T-helper 17 cell (primary cell): ENCODE data around the gene C5. TPM values are rescaled to one million over a fixed set of nuclear protein-coding genes. Genes with fewer than 3 reads are reported as not detected.
"Not testable (repeated sequence)": the region's sequence is repeated elsewhere in the genome, so short reads cannot be mapped to it uniquely, and the experiment has no call there.

ENCODE experiments used
- ATAC-seq: fragments of 150-1000 bp; cut with Tn5 transposase; 2 replicates; pipeline ENCODE4 v1.10.0; 2021; ENCODE audit warnings: mild to moderate bottlenecking, moderate library complexity
- DNase-seq, 3 donors: peaks; one replicate each; pipeline versions ENCODE4 v3.0.0 to v3.0.0-alpha.2; 2020 to 2021
- H3K9me3 ChIP-seq: one replicate; pipeline ENCODE4 v1.7.0; 2013; ENCODE audit warnings: low read length, mild to moderate bottlenecking; ENCODE audit not compliant: control insufficient read depth, poor library complexity, severe bottlenecking
- H3K27ac Mint-ChIP-seq: one replicate; pipeline ENCODE4 v1.8.0; 2022; ENCODE audit warnings: mild to moderate bottlenecking, moderate library complexity, mixed read lengths
- H3K27me3 Mint-ChIP-seq: one replicate; pipeline ENCODE4 v1.8.0; 2022; ENCODE audit warnings: mixed read lengths
- H3K36me3 Mint-ChIP-seq: one replicate; pipeline ENCODE4 v1.8.0; 2022; ENCODE audit warnings: low read depth, mixed read lengths
- H3K4me1 Mint-ChIP-seq: one replicate; pipeline ENCODE4 v1.8.0; 2022; ENCODE audit warnings: mild to moderate bottlenecking, mixed read lengths
- H3K4me3 Mint-ChIP-seq: one replicate; pipeline ENCODE4 v1.8.0; 2022; ENCODE audit warnings: mild to moderate bottlenecking, moderate library complexity, mixed read lengths
- total RNA-seq, 4 donors: library from RNA in 2 of 4; stranded (reverse) in 2 of 4; gene quantifications; one replicate each; pipeline ENCODE4 v1.2.3 and lab custom pipeline; 2022 to 2026

C5 gene
- total RNA-seq (1 to 10 TPM; 1.3 to 1.9 TPM), total RNA-seq (lab: John Stamatoyannopoulos, UW) (1.5 to 7.2 reads per million in 2 donors)

DNA sequence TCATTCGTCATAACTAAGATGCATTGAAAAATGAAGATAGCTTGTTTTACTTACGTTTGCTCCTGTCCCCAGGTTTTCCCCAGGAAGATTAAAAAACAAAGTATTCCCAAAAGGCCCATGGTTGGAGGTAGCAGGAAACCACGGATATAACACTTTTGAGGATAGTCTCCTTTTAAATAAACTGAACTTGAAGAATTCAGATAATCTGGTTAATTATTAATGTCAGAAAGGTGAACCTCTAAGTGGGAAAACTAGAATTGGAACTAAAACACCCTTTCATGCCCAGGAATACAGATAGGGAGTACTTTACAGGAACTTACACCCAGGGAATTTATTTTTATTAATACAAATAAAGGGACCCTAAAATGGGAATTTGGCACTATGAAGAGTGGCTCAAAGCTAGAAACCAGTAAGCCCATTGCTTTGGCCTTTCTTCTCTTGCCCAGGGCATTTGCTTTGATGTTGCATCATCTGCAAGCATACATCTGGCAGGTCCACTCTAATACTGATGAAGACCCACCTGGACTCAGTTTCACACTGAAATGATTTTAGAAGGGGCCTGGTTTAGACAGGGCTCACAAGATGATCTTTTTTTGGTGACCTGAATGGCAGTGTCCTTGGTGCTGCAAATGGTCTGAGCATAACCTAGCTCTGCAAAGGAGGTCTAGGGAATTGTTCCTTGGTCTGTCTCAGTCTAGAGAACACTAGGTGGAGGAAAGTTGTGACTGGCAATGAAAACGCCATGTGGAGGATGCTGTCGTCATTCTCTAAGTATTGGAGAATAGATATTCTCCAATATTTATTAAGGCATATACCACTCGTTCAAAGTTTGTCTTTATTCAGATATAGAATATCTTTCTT is at the start of gene C5:
C5 (minus strand) TSS at position 148 of the 861 bp plus-strand sequence; CDS start at position 119, 29 bp downstream.
- Mint-ChIP-seq H3K36me3 (no peaks in the 10 kb centered on the region), H3K4me3 (no peak within 1 kb of the TSS), H3K27me3 (no peaks in the 10 kb centered on the region), H3K4me1 (no peaks in the 10 kb centered on the region), H3K27ac (no peak within 1 kb of the TSS)
- H3K9me3 ChIP-seq = no peaks in the 10 kb centered on the region
- DNase-seq (no peak), ATAC-seq (no peak)

- no peaks in the 10 kb centered on the region for H3K9me3 ChIP-seq
- H3K27me3 Mint-ChIP-seq = no peaks in the 10 kb centered on the region
- peaks cover 4% of the 10 kb centered on the region for H3K4me1 Mint-ChIP-seq
- peaks cover 22% of the 10 kb centered on the region for H3K36me3 Mint-ChIP-seq
- DNase-seq (no peak), ATAC-seq (peak; percentile 49)
- no peak overlapping the region for H3K27ac Mint-ChIP-seq
- H3K4me3 Mint-ChIP-seq = no peak overlapping the region
Measured at GRCh38 chr9:121098567-121099198, 48.6 kb upstream of the C5 start.

DNA sequence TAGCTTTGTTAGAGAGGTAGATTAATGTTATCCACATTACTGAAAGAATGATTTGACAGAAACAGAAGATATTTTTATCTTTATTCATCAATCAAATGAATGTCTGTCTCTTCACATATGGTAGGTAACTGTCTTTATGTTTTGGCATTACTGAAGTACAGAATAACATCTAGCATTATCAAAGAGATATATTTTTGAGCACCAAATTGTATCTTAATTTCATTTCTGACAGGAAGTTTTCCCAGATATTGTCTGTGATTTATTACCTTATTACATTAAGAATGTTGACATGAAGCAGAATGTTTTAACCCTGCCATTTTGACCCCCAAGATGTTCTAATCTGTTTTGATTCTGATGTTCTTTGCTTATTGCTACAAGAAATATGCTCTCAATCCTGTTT is 45.0 kb upstream of the C5 start:
- H3K27ac Mint-ChIP-seq = no peak overlapping the region
- no peak for DNase-seq
- peaks cover 23% of the 10 kb centered on the region for H3K36me3 Mint-ChIP-seq
- no peak overlapping the region for H3K4me3 Mint-ChIP-seq
- H3K27me3 Mint-ChIP-seq = no peaks in the 10 kb centered on the region
- ATAC-seq = no peak
- peaks cover 6% of the 10 kb centered on the region for H3K4me1 Mint-ChIP-seq
- no peaks in the 10 kb centered on the region for H3K9me3 ChIP-seq

DNA sequence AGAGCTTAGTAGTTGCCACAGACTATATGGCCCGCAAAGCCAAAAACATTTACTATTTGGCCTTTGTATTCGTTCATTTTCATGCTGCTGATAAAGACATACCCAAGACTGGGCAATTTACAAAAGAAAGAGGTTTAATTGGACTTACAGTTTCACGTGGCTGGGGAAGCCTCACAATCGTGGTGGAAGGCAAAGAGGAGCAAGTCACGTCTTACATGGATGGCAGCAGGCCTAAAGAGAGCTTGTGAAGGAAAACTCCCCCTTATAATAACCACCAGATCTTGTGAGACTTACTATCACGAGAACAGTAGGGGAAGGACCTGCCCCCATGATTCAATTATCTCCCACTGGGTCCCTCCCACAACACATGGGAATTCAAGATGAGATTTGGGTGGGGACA is 40.7 kb upstream of the C5 start:
- H3K4me1 Mint-ChIP-seq = peaks cover 26% of the 10 kb centered on the region

DNA sequence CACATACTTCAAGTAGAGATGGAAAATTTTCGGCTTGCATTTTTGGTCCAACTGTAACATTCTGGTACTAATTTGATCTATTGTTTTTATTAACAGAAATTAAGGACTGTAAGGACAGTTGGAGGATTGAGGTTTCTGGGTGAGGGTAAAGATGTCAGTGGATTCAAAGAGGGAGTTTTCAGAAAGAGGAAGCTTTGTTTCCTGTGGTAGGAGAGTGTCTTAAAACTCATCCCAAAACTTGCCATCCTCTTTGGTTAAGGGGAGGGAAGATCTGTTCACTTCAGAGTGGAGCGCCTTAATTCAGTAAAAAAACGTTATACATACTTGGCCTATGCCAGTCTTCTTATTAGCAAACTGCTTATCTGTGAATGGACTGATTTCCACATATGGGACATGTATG is 38.5 kb upstream of the C5 start:
- Mint-ChIP-seq H3K27me3 (no peaks in the 10 kb centered on the region), H3K4me1 (peaks cover 30% of the 10 kb centered on the region), H3K36me3 (peaks cover 22% of the 10 kb centered on the region), H3K4me3 (no peak overlapping the region), H3K27ac (peak overlapping the region; percentile 79)
- DNase-seq (no peak), ATAC-seq (no peak)
- H3K9me3 ChIP-seq = no peaks in the 10 kb centered on the region

More for the DNA sequence above, 40.7 kb upstream of the C5 start:
- not testable (repeated sequence) for H3K27ac Mint-ChIP-seq, H3K4me3 Mint-ChIP-seq, ATAC-seq, DNase-seq, H3K9me3 ChIP-seq, H3K27me3 Mint-ChIP-seq
- H3K36me3 Mint-ChIP-seq = peaks cover 26% of the 10 kb centered on the region

- H3K9me3 ChIP-seq = no peaks in the 10 kb centered on the region
- peaks cover 29% of the 10 kb centered on the region for H3K4me1 Mint-ChIP-seq
- ATAC-seq = no peak
- no peaks in the 10 kb centered on the region for H3K27me3 Mint-ChIP-seq
- H3K4me3 Mint-ChIP-seq = no peak overlapping the region
- peaks cover 19% of the 10 kb centered on the region for H3K36me3 Mint-ChIP-seq
- H3K27ac Mint-ChIP-seq = peak overlapping the region; percentile 41
- DNase-seq = no peak
Measured at GRCh38 chr9:121085661-121086060, 35.6 kb upstream of the C5 start.

GRCh38 chr9:121082075-121082474 is 32.0 kb upstream of the C5 start:
- Mint-ChIP-seq H3K27ac (peak overlapping the region; percentile 65), H3K4me1 (peaks cover 22% of the 10 kb centered on the region), H3K4me3 (no peak overlapping the region), H3K36me3 (peaks cover 12% of the 10 kb centered on the region), H3K27me3 (no peaks in the 10 kb centered on the region)
- no peak for DNase-seq
- ATAC-seq = no peak
- H3K9me3 ChIP-seq = no peaks in the 10 kb centered on the region

DNA sequence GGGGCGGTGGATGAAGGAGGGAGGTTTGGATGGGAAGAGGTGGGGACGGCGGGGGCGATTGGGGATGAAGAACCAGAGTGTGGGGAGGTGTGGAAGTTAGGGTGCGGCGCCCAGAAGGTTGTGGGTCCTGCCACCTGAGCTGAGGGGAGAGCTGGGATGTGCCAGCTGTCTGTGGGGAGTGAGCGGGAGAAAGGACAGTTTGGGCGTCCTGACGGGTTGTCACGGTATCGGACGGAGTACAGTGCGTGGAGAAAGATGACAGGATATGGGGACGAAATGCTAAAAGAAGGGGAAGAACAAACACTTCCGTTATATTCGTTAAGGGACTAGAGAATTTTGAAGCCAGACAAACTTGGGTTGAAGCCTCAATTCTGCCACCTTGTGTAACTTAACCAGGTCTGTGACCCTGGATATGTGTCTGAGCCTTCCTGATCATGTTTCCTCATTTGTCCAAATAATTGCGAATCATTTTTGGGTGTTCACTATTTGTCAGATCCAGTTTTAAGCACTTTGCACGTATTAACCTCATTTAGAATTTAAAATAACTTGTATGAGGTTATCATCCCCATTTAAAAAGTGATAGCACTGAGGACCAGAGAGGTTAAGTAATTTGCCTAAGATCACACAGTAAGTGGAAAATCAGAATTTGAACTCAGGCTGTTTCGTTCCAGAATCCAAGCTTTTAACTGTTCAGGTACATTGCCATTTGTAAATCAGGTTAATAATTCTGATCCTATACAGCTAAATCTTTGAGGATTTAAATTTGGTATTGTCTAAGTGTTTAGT is 25.4 kb upstream of the C5 start:
- ATAC-seq = peak; percentile 45
- DNase-seq = peak in 1 of 3 donors; percentile 13
- Mint-ChIP-seq H3K4me3 (peak overlapping the region; percentile 100), H3K27ac (peak overlapping the region; percentile 99), H3K36me3 (peaks cover 10% of the 10 kb centered on the region), H3K27me3 (no peaks in the 10 kb centered on the region), H3K4me1 (peaks cover 41% of the 10 kb centered on the region)
- H3K9me3 ChIP-seq = no peaks in the 10 kb centered on the region

GRCh38 chr9:121074370-121075250 is 24.5 kb upstream of the C5 start, which contains the start of gene CNTRL:
TSS of gene CNTRL (plus strand) at chr9:121074955. CDS start at chr9:121088327, 13,372 bp downstream.
- Mint-ChIP-seq H3K36me3 (peaks cover 10% of the 10 kb centered on the region), H3K27ac (peak within 1 kb of the TSS; percentile 99), H3K4me3 (peak within 1 kb of the TSS; percentile 100), H3K27me3 (no peaks in the 10 kb centered on the region), H3K4me1 (peaks cover 41% of the 10 kb centered on the region)
- peak; percentile 67 to 84 (median 82) for DNase-seq
- H3K9me3 ChIP-seq = no peaks in the 10 kb centered on the region
- ATAC-seq = peak; percentile 83

DNA sequence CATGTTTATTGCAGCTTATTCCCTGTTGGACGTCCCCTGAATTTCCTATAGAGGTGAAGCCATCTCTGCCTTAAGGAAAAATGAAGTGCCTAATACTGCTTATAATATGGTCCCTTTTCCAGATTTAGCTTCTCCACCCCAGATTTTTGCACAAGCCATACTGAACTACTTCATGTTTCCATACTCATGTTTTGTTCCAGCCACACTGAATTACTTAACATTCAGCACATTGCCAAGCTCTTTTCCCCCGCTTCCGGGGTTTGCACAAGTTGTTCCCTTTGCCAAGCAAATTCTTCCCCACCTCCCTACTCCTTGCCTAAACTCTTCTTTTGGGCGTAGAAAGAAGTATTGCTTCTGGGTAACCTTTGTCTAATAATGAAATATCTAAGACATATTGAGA is 23.0 kb upstream of the C5 start:
- H3K9me3 ChIP-seq = no peaks in the 10 kb centered on the region
- no peaks in the 10 kb centered on the region for H3K27me3 Mint-ChIP-seq
- no peak for DNase-seq
- H3K27ac Mint-ChIP-seq = peak overlapping the region; percentile 99
- H3K4me1 Mint-ChIP-seq = peaks cover 41% of the 10 kb centered on the region
- ATAC-seq = no peak
- H3K36me3 Mint-ChIP-seq = peaks cover 10% of the 10 kb centered on the region
- peak overlapping the region; percentile 90 for H3K4me3 Mint-ChIP-seq

GRCh38 chr9:121071756-121072421 is 21.8 kb upstream of the C5 start:
- H3K4me1 Mint-ChIP-seq = peaks cover 36% of the 10 kb centered on the region
- peaks cover 10% of the 10 kb centered on the region for H3K36me3 Mint-ChIP-seq
- DNase-seq (no peak), ATAC-seq (peak; percentile 22)
- no peaks in the 10 kb centered on the region for H3K9me3 ChIP-seq
- H3K27ac Mint-ChIP-seq = peak overlapping the region; percentile 85
- no peaks in the 10 kb centered on the region for H3K27me3 Mint-ChIP-seq
- peak overlapping the region; percentile 90 for H3K4me3 Mint-ChIP-seq

DNA sequence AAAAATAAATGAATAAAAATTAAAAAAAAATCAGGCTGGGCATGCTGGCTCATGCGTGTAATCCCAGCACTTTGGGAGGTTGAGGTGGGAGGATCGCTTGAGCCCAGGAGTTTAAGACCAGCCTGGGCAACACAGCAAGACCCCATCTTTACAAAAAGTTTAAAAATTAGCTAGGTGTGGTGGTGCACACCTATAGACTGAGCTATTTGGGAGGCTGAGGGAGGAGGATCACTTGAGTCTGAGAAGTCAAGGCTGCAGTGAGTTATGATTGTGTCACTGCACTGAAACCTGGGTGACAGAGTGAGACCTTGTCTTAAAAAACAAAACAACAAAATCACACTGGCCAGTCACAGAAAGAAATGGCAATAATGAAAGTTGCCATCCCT is 21.3 kb upstream of the C5 start:
- H3K36me3 Mint-ChIP-seq = peaks cover 5% of the 10 kb centered on the region
- ATAC-seq = no peak

More for the DNA sequence above, 21.3 kb upstream of the C5 start:
- Mint-ChIP-seq H3K4me1 (peaks cover 31% of the 10 kb centered on the region), H3K4me3 (peak overlapping the region; percentile 90), H3K27me3 (no peaks in the 10 kb centered on the region), H3K27ac (peak overlapping the region; percentile 85)
- DNase-seq = no peak
- no peaks in the 10 kb centered on the region for H3K9me3 ChIP-seq
